ENCODE data around the gene STXBP1.

The STXBP1 gene

GRCh38 chr9:127698985-127699670 is 87.1 kb downstream of the STXBP1 start:
- H3K36me3 ChIP-seq = no peaks in the 10 kb centered on the region
- TF ChIP-seq, protein P1, sequence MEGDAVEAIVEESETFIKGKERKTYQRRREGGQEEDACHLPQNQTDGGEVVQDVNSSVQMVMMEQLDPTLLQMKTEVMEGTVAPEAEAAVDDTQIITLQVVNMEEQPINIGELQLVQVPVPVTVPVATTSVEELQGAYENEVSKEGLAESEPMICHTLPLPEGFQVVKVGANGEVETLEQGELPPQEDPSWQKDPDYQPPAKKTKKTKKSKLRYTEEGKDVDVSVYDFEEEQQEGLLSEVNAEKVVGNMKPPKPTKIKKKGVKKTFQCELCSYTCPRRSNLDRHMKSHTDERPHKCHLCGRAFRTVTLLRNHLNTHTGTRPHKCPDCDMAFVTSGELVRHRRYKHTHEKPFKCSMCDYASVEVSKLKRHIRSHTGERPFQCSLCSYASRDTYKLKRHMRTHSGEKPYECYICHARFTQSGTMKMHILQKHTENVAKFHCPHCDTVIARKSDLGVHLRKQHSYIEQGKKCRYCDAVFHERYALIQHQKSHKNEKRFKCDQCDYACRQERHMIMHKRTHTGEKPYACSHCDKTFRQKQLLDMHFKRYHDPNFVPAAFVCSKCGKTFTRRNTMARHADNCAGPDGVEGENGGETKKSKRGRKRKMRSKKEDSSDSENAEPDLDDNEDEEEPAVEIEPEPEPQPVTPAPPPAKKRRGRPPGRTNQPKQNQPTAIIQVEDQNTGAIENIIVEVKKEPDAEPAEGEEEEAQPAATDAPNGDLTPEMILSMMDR (IDR thresholded peaks at IDR 0.05; ENCODE audit: low read depth, low read length) = no peak
- H3K4me3 ChIP-seq (ENCODE audit: low read depth, low read length) = no peak overlapping the region
- DNase-seq = no peak
- no peaks in the 10 kb centered on the region for H3K9me3 ChIP-seq (ENCODE audit: severe bottlenecking)
- H3K27ac ChIP-seq = no peak overlapping the region
- H3K27me3 ChIP-seq (ENCODE audit: insufficient read depth, low read depth, severe bottlenecking) = no peaks in the 10 kb centered on the region

- Histone ChIP-seq H3K4me3 (ENCODE audit: low read depth, low read length) (no peak overlapping the region), H3K9me3 (ENCODE audit: severe bottlenecking) (no peaks in the 10 kb centered on the region), H3K27ac (no peak overlapping the region), H3K36me3 (no peaks in the 10 kb centered on the region), H3K27me3 (ENCODE audit: insufficient read depth, low read depth, severe bottlenecking) (no peaks in the 10 kb centered on the region)
- no peak for DNase-seq
- TF ChIP-seq, protein P1 (IDR thresholded peaks at IDR 0.05; ENCODE audit: low read depth, low read length) = no peak
Measured at GRCh38 chr9:127700140-127700539, 88.1 kb downstream of the STXBP1 start.

- DNase-seq = no peak
- Histone ChIP-seq H3K27ac (no peak overlapping the region), H3K36me3 (no peaks in the 10 kb centered on the region), H3K9me3 (ENCODE audit: severe bottlenecking) (no peaks in the 10 kb centered on the region), H3K4me3 (ENCODE audit: low read depth, low read length) (no peak overlapping the region), H3K27me3 (ENCODE audit: insufficient read depth, low read depth, severe bottlenecking) (no peaks in the 10 kb centered on the region)
- TF ChIP-seq, protein P1 (IDR thresholded peaks at IDR 0.05; ENCODE audit: low read depth, low read length) = no peak
Measured at GRCh38 chr9:127700594-127701255, 88.6 kb downstream of the STXBP1 start.

- H3K27ac ChIP-seq = no peak overlapping the region
- no peaks in the 10 kb centered on the region for H3K36me3 ChIP-seq
- no peaks in the 10 kb centered on the region for H3K27me3 ChIP-seq (ENCODE audit: insufficient read depth, low read depth, severe bottlenecking)
- H3K4me3 ChIP-seq (ENCODE audit: low read depth, low read length) = no peak overlapping the region
- peaks cover 4% of the 10 kb centered on the region for H3K9me3 ChIP-seq (ENCODE audit: severe bottlenecking)
- TF ChIP-seq, protein P1 (IDR thresholded peaks at IDR 0.05; ENCODE audit: low read depth, low read length) = no peak
- no peak for DNase-seq
Measured at GRCh38 chr9:127703289-127703946, 91.3 kb downstream of the STXBP1 start.

GRCh38 chr9:127705577-127706379 is 93.7 kb downstream of the STXBP1 start:
- no peaks in the 10 kb centered on the region for H3K36me3 ChIP-seq

More at GRCh38 chr9:127705577-127706379, 93.7 kb downstream of the STXBP1 start:
- peak overlapping the region; percentile 44 for H3K27ac ChIP-seq
- peak; percentile 77 for DNase-seq
- no peak overlapping the region for H3K4me3 ChIP-seq (ENCODE audit: low read depth, low read length)
- TF ChIP-seq, protein P1 (IDR thresholded peaks at IDR 0.05; ENCODE audit: low read depth, low read length) = no peak
- H3K27me3 ChIP-seq (ENCODE audit: insufficient read depth, low read depth, severe bottlenecking) = no peaks in the 10 kb centered on the region
- H3K9me3 ChIP-seq (ENCODE audit: severe bottlenecking) = peaks cover 4% of the 10 kb centered on the region

All from WERI-Rb-1 (cell line).